Keratinocyte (primary cell): ENCODE data around the gene ITGA3. TPM values are rescaled to one million over a fixed set of nuclear protein-coding genes. Genes with fewer than 3 reads are reported as not detected.

Experiments used
- DNase-seq: peaks from one replicate; pipeline ENCODE4 v3.0.0-alpha.2; 2011; ENCODE audit warnings: low read depth, missing footprints, low spot score
- FAIRE-seq: peaks from 2 replicates; lab custom pipeline; 2011; peaks lifted over from hg19 to GRCh38; lab: Jason Lieb, UNC
- H2AFZ ChIP-seq: 2 replicates; pipeline ENCODE4 v1.6.0; 2012; ENCODE audit warnings: low read length, control low read depth, inconsistent platforms; ENCODE audit not compliant: control insufficient read depth
- H3K27ac ChIP-seq: 2 replicates; pipeline ENCODE4 v1.5.1; 2011; ENCODE audit warnings: low read length; ENCODE audit not compliant: control insufficient read depth, insufficient read depth
- H3K27me3 ChIP-seq: 3 replicates; pipeline ENCODE4 v1.6.0; 2011; ENCODE audit warnings: low read length; ENCODE audit not compliant: control insufficient read depth, insufficient read depth; ENCODE audit errors: extremely low read depth
- H3K36me3 ChIP-seq, 2 experiments: 2 replicates in 1 of 2; 3 replicates in 1 of 2; pipeline ENCODE4 v1.5.1; 2011; ENCODE audit warnings: low read length in 2 of 2, mild to moderate bottlenecking in 1 of 2; ENCODE audit not compliant: control insufficient read depth in 2 of 2, insufficient read depth in 2 of 2; ENCODE audit errors: extremely low read depth in 1 of 2
- H3K4me1 ChIP-seq: 3 replicates; pipeline ENCODE4 v1.5.1; 2011; ENCODE audit warnings: low read length; ENCODE audit not compliant: control insufficient read depth, insufficient read depth; ENCODE audit errors: extremely low read depth
- H3K4me2 ChIP-seq: 3 replicates; pipeline ENCODE4 v1.6.0; 2011; ENCODE audit warnings: low read depth, low read length; ENCODE audit not compliant: control insufficient read depth, insufficient read depth; ENCODE audit errors: extremely low read depth
- H3K4me3 ChIP-seq, 3 experiments: fragments of 200-600 bp in 1 of 3; sonication (generic) in 1 of 3; 2 replicates in 2 of 3; 3 replicates in 1 of 3; pipeline ENCODE4 v1.5.1; 2011 to 2016; ENCODE audit warnings: low read length in 3 of 3, mild to moderate bottlenecking in 3 of 3, control low read depth in 2 of 3, inconsistent platforms in 1 of 3, low read depth in 1 of 3, mixed read lengths in 1 of 3, mixed run types in 1 of 3, moderate library complexity in 1 of 3; ENCODE audit not compliant: control insufficient read depth in 2 of 3, insufficient read depth in 2 of 3; ENCODE audit errors: extremely low read depth in 1 of 3
- H3K79me2 ChIP-seq: 2 replicates; pipeline ENCODE4 v1.6.0; 2012; ENCODE audit warnings: low read length; ENCODE audit not compliant: control insufficient read depth, insufficient read depth
- H3K9ac ChIP-seq: 3 replicates; pipeline ENCODE4 v1.6.0; 2011; ENCODE audit warnings: low read length; ENCODE audit not compliant: control insufficient read depth, insufficient read depth; ENCODE audit errors: extremely low read depth
- H3K9me1 ChIP-seq: 3 replicates; pipeline ENCODE4 v1.6.0; 2011; ENCODE audit warnings: low read length; ENCODE audit not compliant: control insufficient read depth, insufficient read depth; ENCODE audit errors: extremely low read depth
- H3K9me3 ChIP-seq: 2 replicates; pipeline ENCODE4 v1.5.1; 2012; ENCODE audit warnings: low read depth, low read length; ENCODE audit not compliant: control insufficient read depth
- H4K20me1 ChIP-seq: 3 replicates; pipeline ENCODE4 v1.6.0; 2011; ENCODE audit warnings: low read length; ENCODE audit not compliant: control insufficient read depth, insufficient read depth; ENCODE audit errors: extremely low read depth
- CTCF ChIP-seq, 3 experiments: IDR thresholded peaks in 1 of 3; conservative IDR thresholded peaks in 1 of 3; optimal IDR thresholded peaks in 1 of 3; 2 replicates in 2 of 3; 3 replicates in 1 of 3; pipeline versions ENCODE3 to v1.5.1; 2011; ENCODE audit warnings: low read length in 3 of 3, mild to moderate bottlenecking in 3 of 3, moderate library complexity in 2 of 3, control low read depth in 1 of 3, inconsistent platforms in 1 of 3; ENCODE audit not compliant: insufficient read depth in 2 of 3; ENCODE audit errors: extremely low read depth in 1 of 3
- EZH2 ChIP-seq: IDR thresholded peaks from one replicate; pipeline ENCODE4 v1.6.1; 2012; ENCODE audit warnings: inconsistent platforms, mild to moderate bottlenecking, low read length, moderate library complexity
- dilution Hi-C: fragments of 300-500 bp; cut with MboI; formaldehyde crosslinking; loops from one replicate; pipeline ENCODE4 v1.7.0; 2020; ENCODE audit warnings: low sequenced_read_pairs; ENCODE audit not compliant: extremely low pct_ligation_motif_present
- polyA plus RNA-seq, 5 experiments: library from polyadenylated mRNA; depleted of rRNA in 3 of 5; stranded (reverse) in 3 of 5; stranded (forward) in 1 of 5; unstranded in 1 of 5; fragments of >200 nt; gene quantifications; 1 replicate in 1 of 5; 2 replicates in 3 of 5; 3 replicates in 1 of 5; pipeline versions ENCODE4 v1.2.1 to v1.2.3, GENCODE V29; 2011 to 2012; ENCODE audit warnings: missing spikeins in 2 of 5, low read depth in 1 of 5, low replicate concordance in 1 of 5

The ITGA3 gene
- polyA plus RNA-seq, 1 donor (not counting 4 experiments of a cell fraction or from before 2014, with no cell fraction given): 427 TPM

- Histone ChIP-seq H3K4me2 (no peak overlapping the region), H3K4me1 (peaks cover 50% of the 10 kb centered on the region), H3K9me3 (no peaks in the 10 kb centered on the region), H3K9ac (no peak overlapping the region), H3K79me2 (no peaks in the 10 kb centered on the region), H4K20me1 (no peaks in the 10 kb centered on the region), H3K36me3 (no peaks in the 10 kb centered on the region), H3K27me3 (no peaks in the 10 kb centered on the region), H3K27ac (no peak overlapping the region), H3K9me1 (peaks cover 2% of the 10 kb centered on the region), H3K4me3 (no peak overlapping the region), H2AFZ (no peak overlapping the region)
- DNase-seq: no peak
- dilution Hi-C loops: no loop called here
- no peak for TF ChIP-seq CTCF (optimal IDR thresholded peaks at IDR 0.05 in 1 of 3, IDR thresholded peaks at IDR 0.05 in 1 of 3, conservative IDR thresholded peaks at IDR 0.05 in 1 of 3; ENCODE audit: extremely low read depth in 1 of 3, insufficient read depth in 2 of 3, low read length in 3 of 3)
- TF ChIP-seq EZH2: no peak
- no peak for FAIRE-seq
Measured at GRCh38 chr17:50044483-50044882, 11.4 kb upstream of the ITGA3 start.

DNA sequence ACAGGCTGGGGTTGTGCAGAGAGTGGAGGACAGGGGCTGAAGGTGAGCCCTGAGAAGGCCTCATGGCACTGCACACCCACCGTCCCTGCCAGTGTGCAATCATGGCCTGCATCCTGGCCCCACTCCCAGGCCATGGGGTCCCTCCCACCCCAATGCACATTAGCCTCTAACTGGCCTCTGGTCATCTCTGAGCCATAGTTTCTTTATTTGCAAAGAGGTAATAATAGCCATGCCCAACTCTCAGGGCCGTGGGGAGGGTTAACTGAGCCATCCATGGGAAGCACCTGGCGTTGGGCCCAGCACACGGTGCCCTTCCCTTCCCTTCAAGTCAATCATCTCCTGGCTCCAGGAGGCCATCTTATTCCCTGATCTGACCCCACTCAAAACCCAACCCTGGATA, 10.8 kb upstream of the ITGA3 start:
- H2AFZ ChIP-seq: no peak overlapping the region

More for the DNA sequence above, 10.8 kb upstream of the ITGA3 start:
- no peaks in the 10 kb centered on the region for H3K27me3 ChIP-seq
- DNase-seq (no peak), FAIRE-seq (peak; percentile 53)
- no peak overlapping the region for H3K9ac ChIP-seq
- no peaks in the 10 kb centered on the region for H3K79me2 ChIP-seq
- H4K20me1 ChIP-seq: no peaks in the 10 kb centered on the region
- dilution Hi-C loops: no loop called here
- H3K4me2 ChIP-seq: no peak overlapping the region
- no peak overlapping the region for H3K27ac ChIP-seq
- H3K4me3 ChIP-seq: no peak overlapping the region
- H3K36me3 ChIP-seq: no peaks in the 10 kb centered on the region
- peaks cover 56% of the 10 kb centered on the region for H3K4me1 ChIP-seq
- TF ChIP-seq CTCF (optimal IDR thresholded peaks at IDR 0.05 in 1 of 3, IDR thresholded peaks at IDR 0.05 in 1 of 3, conservative IDR thresholded peaks at IDR 0.05 in 1 of 3; ENCODE audit: extremely low read depth in 1 of 3, insufficient read depth in 2 of 3, low read length in 3 of 3) (no peak), EZH2 (no peak)
- no peaks in the 10 kb centered on the region for H3K9me3 ChIP-seq
- peaks cover 2% of the 10 kb centered on the region for H3K9me1 ChIP-seq
